Tibial nerve (tissue), 4 donors: ENCODE measurements around the gene ZNF79. TPM values are rescaled to one million over a fixed set of nuclear protein-coding genes. Genes with fewer than 3 reads are reported as not detected.

Experiments used
- DNase-seq, 2 donors: peaks; one replicate each; pipeline ENCODE4 v3.0.0-alpha.2; 2019; ENCODE audit warnings: low spot score in 2 of 2
- H3K27ac ChIP-seq, 4 donors: fragments of 200-600 bp; sonication (generic) in 3 of 4; one replicate each; pipeline ENCODE4 v1.5.1; 2017 to 2019; ENCODE audit warnings: mild to moderate bottlenecking in 1 of 4
- H3K27me3 ChIP-seq, 2 donors: fragments of 200-600 bp; sonication (generic) in 1 of 2; one replicate each; pipeline versions ENCODE4 v1.5.1 to v1.6.0; 2017 to 2019
- H3K36me3 ChIP-seq, 3 donors: fragments of 200-600 bp; sonication (generic); one replicate each; pipeline ENCODE4 v1.5.1; 2018 to 2019
- H3K4me1 ChIP-seq, 4 donors: fragments of 200-600 bp; sonication (generic) in 3 of 4; one replicate each; pipeline ENCODE4 v1.5.1; 2017 to 2019
- H3K4me3 ChIP-seq, 4 donors: fragments of 200-600 bp; sonication (generic) in 3 of 4; one replicate each; pipeline ENCODE4 v1.5.1; 2017 to 2019; ENCODE audit warnings: mild to moderate bottlenecking in 1 of 4, moderate library complexity in 1 of 4
- H3K9me3 ChIP-seq, 4 donors: fragments of 200-600 bp; sonication (generic) in 3 of 4; one replicate each; pipeline ENCODE4 v1.5.1; 2017 to 2019
- CTCF ChIP-seq, 5 experiments: fragments of 200-600 bp in 3 of 5; fragments of 450-650 bp in 2 of 5; sonication (generic) in 3 of 5; IDR thresholded peaks; one replicate each; pipeline ENCODE4 v1.5.1; 2016 to 2019; ENCODE audit warnings: antibody characterized with exemption in 5 of 5, mild to moderate bottlenecking in 3 of 5, moderate library complexity in 2 of 5
- EP300 ChIP-seq, 2 donors: sonication (generic); formaldehyde crosslinking; IDR thresholded peaks; one replicate each; pipeline ENCODE4 v1.6.1; 2017; ENCODE audit warnings: antibody characterized with exemption in 2 of 2, mild to moderate bottlenecking in 1 of 2
- POLR2A ChIP-seq, 2 donors: fragments of 450-650 bp; IDR thresholded peaks; one replicate each; pipeline ENCODE4 v1.6.1; 2017; ENCODE audit warnings: antibody characterized with exemption in 2 of 2, mild to moderate bottlenecking in 2 of 2, moderate library complexity in 2 of 2
- WGBS, 2 donors: methylation state at CpG; one replicate each; pipeline ENCODE4 v1.1.5; 2018; 5-methylcytosine and 5-hydroxymethylcytosine counted together
- total RNA-seq, 4 donors: library from RNA; depleted of rRNA; stranded (reverse); fragments of >200 nt; gene quantifications; one replicate each; pipeline ENCODE4 v1.1.0, GENCODE V29; 2016

ZNF79 gene
- total RNA-seq, 4 donors from 2014 or later: 11.6 to 18.0 (median 13.0) TPM

- Histone ChIP-seq H3K4me3 (no peak overlapping the region), H3K27me3 (no peaks in the 10 kb centered on the region), H3K36me3 (peaks cover 0 to 90% (median 0%) of the 10 kb centered on the region in 3 donors), H3K4me1 (no peaks in the 10 kb centered on the region), H3K27ac (no peak overlapping the region), H3K9me3 (no peaks in the 10 kb centered on the region)
- DNase-seq: no peak
- 90 to 92% methylated on average over 10 of the region's 10 CpGs for WGBS, 2 donors
- TF ChIP-seq CTCF (IDR thresholded peaks at IDR 0.05) (no peak), POLR2A (IDR thresholded peaks at IDR 0.05) (no peak), EP300 (IDR thresholded peaks at IDR 0.05) (no peak)
Measured at GRCh38 chr9:127473501-127473900, 49.3 kb downstream of the ZNF79 start.

- Histone ChIP-seq H3K36me3 (peaks cover 0 to 90% (median 0%) of the 10 kb centered on the region in 3 donors), H3K27me3 (no peaks in the 10 kb centered on the region), H3K4me1 (no peaks in the 10 kb centered on the region), H3K9me3 (no peaks in the 10 kb centered on the region), H3K27ac (no peak overlapping the region), H3K4me3 (no peak overlapping the region)
- DNase-seq: no peak
- 69 to 88% methylated on average over 3 to 4 of the region's 4 CpGs for WGBS, 2 donors
- TF ChIP-seq CTCF (IDR thresholded peaks at IDR 0.05): no peak
- TF ChIP-seq EP300 (IDR thresholded peaks at IDR 0.05): no peak
- TF ChIP-seq POLR2A (IDR thresholded peaks at IDR 0.05): no peak
Measured at GRCh38 chr9:127473932-127474331, 49.8 kb downstream of the ZNF79 start.

GRCh38 chr9:127474592-127474991 lies 50.4 kb downstream of the ZNF79 start:
- no peaks in the 10 kb centered on the region for H3K27me3 ChIP-seq
- H3K9me3 ChIP-seq: no peaks in the 10 kb centered on the region
- peaks cover 0 to 90% (median 0%) of the 10 kb centered on the region in 3 donors for H3K36me3 ChIP-seq
- H3K27ac ChIP-seq: no peak overlapping the region
- 89 to 90% methylated on average over 5 of the region's 5 CpGs for WGBS, 2 donors
- no peak overlapping the region for H3K4me3 ChIP-seq
- no peaks in the 10 kb centered on the region for H3K4me1 ChIP-seq
- TF ChIP-seq POLR2A (IDR thresholded peaks at IDR 0.05): no peak
- no peak for TF ChIP-seq CTCF (IDR thresholded peaks at IDR 0.05)
- TF ChIP-seq EP300 (IDR thresholded peaks at IDR 0.05): no peak
- no peak for DNase-seq

GRCh38 chr9:127479507-127480081 lies 55.4 kb downstream of the ZNF79 start:
- H3K9me3 ChIP-seq: no peaks in the 10 kb centered on the region
- H3K4me1 ChIP-seq: no peaks in the 10 kb centered on the region
- H3K27ac ChIP-seq: no peak overlapping the region
- WGBS, 2 donors: 81 to 84% methylated on average over 6 to 17 of the region's 17 CpGs
- TF ChIP-seq CTCF (IDR thresholded peaks at IDR 0.05) (no peak), EP300 (IDR thresholded peaks at IDR 0.05) (no peak), POLR2A (IDR thresholded peaks at IDR 0.05) (no peak)
- peaks cover 0 to 98% (median 0%) of the 10 kb centered on the region in 3 donors for H3K36me3 ChIP-seq
- no peaks in the 10 kb centered on the region for H3K27me3 ChIP-seq
- DNase-seq: no peak
- H3K4me3 ChIP-seq: no peak overlapping the region

- 95 to 96% methylated on average over 9 of the region's 9 CpGs for WGBS, 2 donors
Measured at GRCh38 chr9:127482662-127483061, 58.5 kb downstream of the ZNF79 start.

More at GRCh38 chr9:127482662-127483061, 58.5 kb downstream of the ZNF79 start:
- no peaks in the 10 kb centered on the region for H3K4me1 ChIP-seq
- no peak overlapping the region for H3K27ac ChIP-seq
- H3K27me3 ChIP-seq: no peaks in the 10 kb centered on the region
- H3K9me3 ChIP-seq: no peaks in the 10 kb centered on the region
- no peak for DNase-seq
- no peak overlapping the region for H3K4me3 ChIP-seq
- peaks cover 0 to 98% (median 11%) of the 10 kb centered on the region in 3 donors for H3K36me3 ChIP-seq
- TF ChIP-seq POLR2A (IDR thresholded peaks at IDR 0.05) (no peak), CTCF (IDR thresholded peaks at IDR 0.05) (no peak), EP300 (IDR thresholded peaks at IDR 0.05) (no peak)
